K562 (cell line): Measurements from ENCODE around the gene SLX9. TPM values are rescaled to one million over a fixed set of nuclear protein-coding genes. Genes with fewer than 3 reads are reported as not detected.

ENCODE experiments used
- THRA ChIP-seq: fragments of 450-650 bp; IDR thresholded peaks from 2 replicates; pipeline ENCODE4 v1.6.1; 2017; ENCODE audit warnings: mild to moderate bottlenecking, moderate library complexity
- TRIM25 ChIP-seq: fragments of 450-650 bp; IDR thresholded peaks from 2 replicates; pipeline ENCODE4 v1.7.0; 2016; ENCODE audit warnings: borderline replicate concordance
- USF1 ChIP-seq: sonication (generic); formaldehyde crosslinking; IDR thresholded peaks from 2 replicates; pipeline ENCODE4 v1.9.0; 2022; ENCODE audit warnings: mild to moderate bottlenecking, missing genetic modification reagents
- ZBTB40 ChIP-seq, 2 experiments: fragments of 450-650 bp in 1 of 2; sonication (generic) in 1 of 2; formaldehyde crosslinking in 1 of 2; IDR thresholded peaks; 2 replicates each; pipeline versions ENCODE4 v1.7.1 to v1.9.0; 2016 to 2022; ENCODE audit warnings: inconsistent platforms in 1 of 2, mild to moderate bottlenecking in 1 of 2, missing genetic modification reagents in 1 of 2
- ZNF561 ChIP-seq: fragments of 450-650 bp; formaldehyde crosslinking; conservative IDR thresholded peaks from 2 replicates; pipeline ENCODE4 v1.4.0; 2020; ENCODE audit warnings: mild to moderate bottlenecking, moderate library complexity
- polyA plus RNA-seq, 8 experiments: library from polyadenylated mRNA; depleted of rRNA in 4 of 8; stranded (reverse) in 5 of 8; unstranded in 3 of 8; fragments of >200 nt; fragmentation: Nextera tagmentation in 2 of 8; fragmentation: Illumina TruSeq in 1 of 8; extraction: Ambion mirVana in 2 of 8; extraction: Trizol in 1 of 8; gene quantifications; 2 replicates each; pipeline versions ENCODE4 v1.2.1 to v1.2.3, GENCODE V29; 2011 to 2014; ENCODE audit warnings: inconsistent platforms in 1 of 8, missing spikeins in 1 of 8
- total RNA-seq, 7 experiments: library from RNA; depleted of rRNA in 6 of 7; stranded (reverse); fragments of >200 nt in 6 of 7; fragmentation: Illumina TruSeq in 2 of 7; extraction: Trizol in 2 of 7; gene quantifications; 2 replicates each; pipeline versions ENCODE4 v1.2.1 to v1.2.3, GENCODE V29; 2011 to 2021; ENCODE audit warnings: low replicate concordance in 1 of 7

SLX9 gene
- total and polyA plus RNA-seq, 9 of the 15 experiments (the other 6 are each of a cell fraction or from before 2014, with no cell fraction given), result 1.2 to 75.5 (median 16.5) TPM

GRCh38 chr21:44999428-44999971 lies 59.7 kb downstream of the SLX9 start (continued):
- no peak for TF ChIP-seq ZBTB40 (IDR thresholded peaks at IDR 0.05)
- TF ChIP-seq ZBTB40 (CRISPR knock-in tag; IDR thresholded peaks at IDR 0.05), result no peak
- TF ChIP-seq TRIM25, result no peak
- TF ChIP-seq USF1, result peak; percentile 29; the same call in 1 of the 2 replicates
- no peak for TF ChIP-seq ZNF561
- TF ChIP-seq THRA, result no peak
- TF ChIP-seq, all 486 proteins: peak for 2
